ENCODE results near the gene SLC37A3. TPM values are rescaled to one million over a fixed set of nuclear protein-coding genes. Genes with fewer than 3 reads are reported as not detected.
"Not testable (repeated sequence)": the region's sequence is repeated elsewhere in the genome, so short reads cannot be mapped to it uniquely, and the experiment has no call there.

The SLC37A3 gene
- total RNA-seq, 2 donors from 2014 or later: 25.8 to 38.8 TPM

GRCh38 chr7:140345426-140345825 is 52.9 kb downstream of the SLC37A3 start:
- no peak for DNase-seq (ENCODE audit: low spot score)
- WGBS: 52% methylated on average over 3 of the region's 3 CpGs
- TF ChIP-seq POLR2A (IDR thresholded peaks at IDR 0.05) (no peak), POLR2AphosphoS5 (IDR thresholded peaks at IDR 0.05) (no peak), CTCF (IDR thresholded peaks at IDR 0.05) (no peak)
- Histone ChIP-seq H3K27me3 (replicated peaks; ENCODE audit: insufficient read depth) (no peaks in the 10 kb centered on the region), H3K9me3 (no peaks in the 10 kb centered on the region), H3K27ac (no peak overlapping the region), H3K36me3 (no peaks in the 10 kb centered on the region), H3K4me3 (no peak overlapping the region), H3K4me1 (replicated peaks) (peaks cover 2% of the 10 kb centered on the region)
- intact Hi-C loops (cut with DNase I): no loop called here

- no peak for DNase-seq (ENCODE audit: low spot score)
- no peak overlapping the region for H3K4me3 ChIP-seq
- H3K27me3 ChIP-seq (replicated peaks; ENCODE audit: insufficient read depth): no peaks in the 10 kb centered on the region
- intact Hi-C loops (cut with DNase I): no loop called here
- no peak overlapping the region for H3K27ac ChIP-seq
- peak in 2 of 4 experiments; percentile 16 to 39 for TF ChIP-seq CTCF (IDR thresholded peaks at IDR 0.05)
- TF ChIP-seq POLR2AphosphoS5 (IDR thresholded peaks at IDR 0.05): no peak
- TF ChIP-seq POLR2A (IDR thresholded peaks at IDR 0.05): no peak
- no peaks in the 10 kb centered on the region for H3K9me3 ChIP-seq
- H3K4me1 ChIP-seq (replicated peaks): no peaks in the 10 kb centered on the region
- no peaks in the 10 kb centered on the region for H3K36me3 ChIP-seq
- WGBS: 67% methylated on average over 13 of the region's 13 CpGs
Measured at GRCh38 chr7:140342727-140343514, 55.4 kb downstream of the SLC37A3 start.

GRCh38 chr7:140338959-140339358 is 59.4 kb downstream of the SLC37A3 start:
- H3K4me1 ChIP-seq (replicated peaks); intact Hi-C loops (cut with DNase I); H3K27ac ChIP-seq; DNase-seq (ENCODE audit: low spot score); H3K9me3 ChIP-seq; H3K27me3 ChIP-seq (replicated peaks; ENCODE audit: insufficient read depth); H3K36me3 ChIP-seq; H3K4me3 ChIP-seq: not testable (repeated sequence)
- 100% methylated on average over 1 of the region's 1 CpG for WGBS

GRCh38 chr7:140334341-140335057 is 63.8 kb downstream of the SLC37A3 start:
- 81% methylated on average over 8 of the region's 8 CpGs for WGBS
- intact Hi-C loops (cut with DNase I): no loop called here
- Histone ChIP-seq H3K36me3 (no peaks in the 10 kb centered on the region), H3K4me1 (replicated peaks) (no peaks in the 10 kb centered on the region), H3K9me3 (no peaks in the 10 kb centered on the region), H3K4me3 (no peak overlapping the region), H3K27me3 (replicated peaks; ENCODE audit: insufficient read depth) (no peaks in the 10 kb centered on the region), H3K27ac (no peak overlapping the region)
- DNase-seq (ENCODE audit: low spot score): no peak
- TF ChIP-seq POLR2AphosphoS5 (IDR thresholded peaks at IDR 0.05) (no peak), CTCF (IDR thresholded peaks at IDR 0.05) (no peak), POLR2A (IDR thresholded peaks at IDR 0.05) (no peak)

GRCh38 chr7:140333686-140334085 is 64.6 kb downstream of the SLC37A3 start:
- 98% methylated on average over 5 of the region's 5 CpGs for WGBS

More at GRCh38 chr7:140333686-140334085, 64.6 kb downstream of the SLC37A3 start:
- H3K4me1 ChIP-seq (replicated peaks): no peaks in the 10 kb centered on the region
- TF ChIP-seq POLR2A (IDR thresholded peaks at IDR 0.05): no peak
- no peak for TF ChIP-seq CTCF (IDR thresholded peaks at IDR 0.05)
- TF ChIP-seq POLR2AphosphoS5 (IDR thresholded peaks at IDR 0.05): no peak
- no peak for DNase-seq (ENCODE audit: low spot score)
- H3K27me3 ChIP-seq (replicated peaks; ENCODE audit: insufficient read depth): no peaks in the 10 kb centered on the region
- intact Hi-C loops (cut with DNase I): no loop called here
- H3K27ac ChIP-seq: no peak overlapping the region
- no peak overlapping the region for H3K4me3 ChIP-seq
- no peaks in the 10 kb centered on the region for H3K9me3 ChIP-seq
- H3K36me3 ChIP-seq: no peaks in the 10 kb centered on the region
